H9 (cell line): Measurements from ENCODE around the gene CYP26A1. TPM values are rescaled to one million over a fixed set of nuclear protein-coding genes. Genes with fewer than 3 reads are reported as not detected.

Experiments
- DNase-seq: peaks from one replicate; pipeline ENCODE4 v3.0.0-alpha.2; 2017
- H2AFZ ChIP-seq: one replicate; pipeline ENCODE4 v1.6.1; 2013; ENCODE audit warnings: mild to moderate bottlenecking, low read length, control low read depth, moderate library complexity
- H2AK5ac ChIP-seq: 2 replicates; pipeline ENCODE4 v1.6.1; 2013; ENCODE audit warnings: low read length, control low read depth, mixed read lengths; ENCODE audit not compliant: insufficient read length
- H2BK120ac ChIP-seq: one replicate; pipeline ENCODE4 v1.6.1; 2013; ENCODE audit warnings: low read depth, mild to moderate bottlenecking, low read length, control low read depth, inconsistent platforms; ENCODE audit not compliant: poor library complexity, severe bottlenecking
- H2BK12ac ChIP-seq: 2 replicates; pipeline ENCODE4 v1.6.1; 2013; ENCODE audit warnings: low read length, control low read depth, mixed read lengths, low read depth; ENCODE audit not compliant: insufficient read length
- H2BK15ac ChIP-seq: 2 replicates; pipeline ENCODE4 v1.6.1; 2013; ENCODE audit warnings: low read depth, low read length, control low read depth
- H2BK20ac ChIP-seq: one replicate; pipeline ENCODE4 v1.6.1; 2013; ENCODE audit warnings: low read depth, mild to moderate bottlenecking, low read length, control low read depth, inconsistent platforms; ENCODE audit not compliant: poor library complexity, severe bottlenecking
- H2BK5ac ChIP-seq: 2 replicates; pipeline ENCODE4 v1.6.1; 2013; ENCODE audit warnings: low read length, control low read depth, mixed read lengths; ENCODE audit not compliant: insufficient read length
- H3K14ac ChIP-seq: 2 replicates; pipeline ENCODE4 v1.6.1; 2013; ENCODE audit warnings: low read length, control low read depth; ENCODE audit not compliant: insufficient read depth
- H3K18ac ChIP-seq: 2 replicates; pipeline ENCODE4 v1.6.1; 2013; ENCODE audit warnings: low read depth, mild to moderate bottlenecking, mixed read lengths, low read length, control low read depth; ENCODE audit not compliant: insufficient read length
- H3K23ac ChIP-seq: 2 replicates; pipeline ENCODE4 v1.6.1; 2013; ENCODE audit warnings: low read length, control low read depth, mixed read lengths, low read depth; ENCODE audit not compliant: insufficient read length
- H3K23me2 ChIP-seq: 2 replicates; pipeline ENCODE4 v1.6.1; 2013; ENCODE audit warnings: low read depth, mild to moderate bottlenecking, mixed read lengths, low read length, control low read depth; ENCODE audit not compliant: insufficient read length, poor library complexity, severe bottlenecking
- H3K27ac ChIP-seq: 2 replicates; pipeline ENCODE4 v1.5.1; 2013; ENCODE audit warnings: low read length, control low read depth, mixed read lengths, low read depth; ENCODE audit not compliant: insufficient read length
- H3K27me3 ChIP-seq: 2 replicates; pipeline ENCODE4 v1.6.1; 2013; ENCODE audit warnings: low read length, control low read depth, inconsistent platforms; ENCODE audit not compliant: insufficient read depth
- H3K4ac ChIP-seq: 2 replicates; pipeline ENCODE4 v1.6.1; 2013; ENCODE audit warnings: low read depth, mild to moderate bottlenecking, control low read depth, inconsistent platforms, low read length, moderate library complexity
- H3K4me1 ChIP-seq: 2 replicates; pipeline ENCODE4 v1.6.1; 2013; ENCODE audit warnings: low read length, control low read depth, inconsistent platforms; ENCODE audit not compliant: insufficient read depth
- H3K4me2 ChIP-seq: 2 replicates; pipeline ENCODE4 v1.6.1; 2013; ENCODE audit warnings: low read length, control low read depth, mixed read lengths; ENCODE audit not compliant: insufficient read length, insufficient read depth
- H3K56ac ChIP-seq: 2 replicates; pipeline ENCODE4 v1.6.1; 2013; ENCODE audit warnings: low read depth, mild to moderate bottlenecking, mixed read lengths, low read length, control low read depth; ENCODE audit not compliant: insufficient read length
- H3K79me1 ChIP-seq: 2 replicates; pipeline ENCODE4 v1.6.1; 2013; ENCODE audit warnings: low read depth, mild to moderate bottlenecking, moderate library complexity, low read length, control low read depth, inconsistent platforms; ENCODE audit not compliant: insufficient read depth, poor library complexity, severe bottlenecking
- H3K79me2 ChIP-seq: 2 replicates; pipeline ENCODE4 v1.6.1; 2013; ENCODE audit warnings: low read length, control low read depth, inconsistent platforms; ENCODE audit not compliant: insufficient read depth
- H3K9ac ChIP-seq: 2 replicates; pipeline ENCODE4 v1.6.1; 2013; ENCODE audit warnings: low read length, control low read depth, mixed read lengths; ENCODE audit not compliant: insufficient read length; ENCODE audit errors: extremely low read depth
- H3K9me3 ChIP-seq: one replicate; pipeline ENCODE4 v1.6.1; 2013; ENCODE audit warnings: low read depth, low read length, inconsistent platforms; ENCODE audit not compliant: control insufficient read depth
- H3T11ph ChIP-seq: one replicate; pipeline ENCODE4 v1.6.1; 2013; ENCODE audit warnings: mild to moderate bottlenecking, low read length, control low read depth, inconsistent platforms
- H4K20me1 ChIP-seq: one replicate; pipeline ENCODE4 v1.6.1; 2013; ENCODE audit not compliant: control insufficient read depth, insufficient read length, insufficient read depth
- H4K5ac ChIP-seq: 2 replicates; pipeline ENCODE4 v1.6.1; 2013; ENCODE audit warnings: low read depth, mild to moderate bottlenecking, mixed read lengths, low read length, control low read depth; ENCODE audit not compliant: insufficient read length
- H4K8ac ChIP-seq: replicated peaks from 2 replicates; pipeline ENCODE4 v1.6.1; 2013; ENCODE audit warnings: low read length, control low read depth, mixed read lengths, low read depth; ENCODE audit not compliant: insufficient read length
- H4K91ac ChIP-seq: 2 replicates; pipeline ENCODE4 v1.6.1; 2013; ENCODE audit warnings: low read depth, mild to moderate bottlenecking, moderate library complexity, mixed read lengths, low read length, control low read depth; ENCODE audit not compliant: insufficient read length
- H3K27ac Mint-ChIP-seq, 3 experiments: 2 replicates in 2 of 3; 3 replicates in 1 of 3; pipeline ENCODE4 v1.8.0; 2020 to 2021; ENCODE audit warnings: mixed read lengths in 3 of 3, mild to moderate bottlenecking in 1 of 3, moderate library complexity in 1 of 3
- H3K27me3 Mint-ChIP-seq: 2 replicates; pipeline ENCODE4 v1.8.0; 2021; ENCODE audit warnings: low read depth, mild to moderate bottlenecking, moderate library complexity, mixed read lengths
- H3K36me3 Mint-ChIP-seq, 3 experiments: 2 replicates in 2 of 3; 3 replicates in 1 of 3; pipeline ENCODE4 v1.8.0; 2020 to 2021; ENCODE audit warnings: low read depth in 3 of 3, mixed read lengths in 3 of 3; ENCODE audit not compliant: insufficient read depth in 1 of 3
- H3K4me1 Mint-ChIP-seq, 2 experiments: 2 replicates each; pipeline ENCODE4 v1.8.0; 2020; ENCODE audit warnings: mixed read lengths in 2 of 2
- H3K4me3 Mint-ChIP-seq, 2 experiments: 2 replicates in 1 of 2; 3 replicates in 1 of 2; pipeline ENCODE4 v1.8.0; 2020 to 2021; ENCODE audit warnings: mild to moderate bottlenecking in 2 of 2, mixed read lengths in 2 of 2, moderate library complexity in 1 of 2
- H3K9me3 Mint-ChIP-seq, 2 experiments: 2 replicates in 1 of 2; 3 replicates in 1 of 2; pipeline ENCODE4 v1.8.0; 2020; ENCODE audit warnings: mild to moderate bottlenecking in 2 of 2, mixed read lengths in 2 of 2, moderate library complexity in 1 of 2
- WGBS: extraction: QIAGEN DNeasy Blood & Tissue Kit; methylation state at CpG from one replicate; pipeline ENCODE4 v1.1.7; 2013; ENCODE audit warnings: missing lambda C conversion rate, low lambda C conversion rate, mixed read lengths; ENCODE audit not compliant: insufficient read length; ENCODE audit errors: extremely low coverage; 5-methylcytosine and 5-hydroxymethylcytosine counted together
- total RNA-seq: library from RNA; stranded (reverse); gene quantifications from 2 replicates; pipeline ENCODE4 v1.2.1, GENCODE V29; 2021
- TF ChIP-seq, protein P1 (sequence below): fragments of 200-600 bp; sonication (generic); conservative IDR thresholded peaks from 3 replicates; pipeline ENCODE4 v1.8.0; 2021; ENCODE audit warnings: antibody characterized with exemption, mild to moderate bottlenecking

CYP26A1 gene
- total RNA-seq, 1 experiment from 2014 or later, result 72.1 TPM

GRCh38 chr10:93060887-93061593, 12.7 kb upstream of the CYP26A1 start:
- Histone ChIP-seq H3K4me2 (peak overlapping the region; percentile 35), H3K9me3 (no peaks in the 10 kb centered on the region), H3K79me2 (no peaks in the 10 kb centered on the region), H2BK120ac (no peak overlapping the region), H2AK5ac (no peak overlapping the region), H4K20me1 (no peaks in the 10 kb centered on the region), H3K4ac (no peak overlapping the region), H3K23ac (no peak overlapping the region), H4K8ac (no peak overlapping the region), H4K5ac (no peak overlapping the region), H3K79me1 (no peaks in the 10 kb centered on the region), H2BK15ac (no peak overlapping the region), H3K56ac (no peak overlapping the region), H3T11ph (no peak overlapping the region), H4K91ac (no peak overlapping the region), H3K23me2 (no peaks in the 10 kb centered on the region), H2AFZ (no peak overlapping the region), H2BK5ac (no peak overlapping the region), H3K14ac (no peak overlapping the region; the same call in 1 of the 2 replicates), H3K27me3 (peaks cover 60% of the 10 kb centered on the region), H2BK20ac (no peak overlapping the region), H3K27ac (no peak overlapping the region), H3K4me1 (no peaks in the 10 kb centered on the region), H2BK12ac (no peak overlapping the region), H3K18ac (no peak overlapping the region), H3K9ac (no peak overlapping the region)
- H3K36me3 Mint-ChIP-seq, result peaks cover 0 to 14% (median 5%) of the 10 kb centered on the region in 3 experiments; a peak in 5 of 7 replicates
- DNase-seq, result peak; percentile 41
- TF ChIP-seq, protein P1, sequence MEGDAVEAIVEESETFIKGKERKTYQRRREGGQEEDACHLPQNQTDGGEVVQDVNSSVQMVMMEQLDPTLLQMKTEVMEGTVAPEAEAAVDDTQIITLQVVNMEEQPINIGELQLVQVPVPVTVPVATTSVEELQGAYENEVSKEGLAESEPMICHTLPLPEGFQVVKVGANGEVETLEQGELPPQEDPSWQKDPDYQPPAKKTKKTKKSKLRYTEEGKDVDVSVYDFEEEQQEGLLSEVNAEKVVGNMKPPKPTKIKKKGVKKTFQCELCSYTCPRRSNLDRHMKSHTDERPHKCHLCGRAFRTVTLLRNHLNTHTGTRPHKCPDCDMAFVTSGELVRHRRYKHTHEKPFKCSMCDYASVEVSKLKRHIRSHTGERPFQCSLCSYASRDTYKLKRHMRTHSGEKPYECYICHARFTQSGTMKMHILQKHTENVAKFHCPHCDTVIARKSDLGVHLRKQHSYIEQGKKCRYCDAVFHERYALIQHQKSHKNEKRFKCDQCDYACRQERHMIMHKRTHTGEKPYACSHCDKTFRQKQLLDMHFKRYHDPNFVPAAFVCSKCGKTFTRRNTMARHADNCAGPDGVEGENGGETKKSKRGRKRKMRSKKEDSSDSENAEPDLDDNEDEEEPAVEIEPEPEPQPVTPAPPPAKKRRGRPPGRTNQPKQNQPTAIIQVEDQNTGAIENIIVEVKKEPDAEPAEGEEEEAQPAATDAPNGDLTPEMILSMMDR, result no peak
- H3K27ac Mint-ChIP-seq, result no peak overlapping the region
- peak overlapping the region; percentile 19 to 68; a peak in 4 of 5 replicates for H3K4me3 Mint-ChIP-seq
- peaks cover 25 to 43% of the 10 kb centered on the region in 2 experiments for H3K4me1 Mint-ChIP-seq
- H3K27me3 Mint-ChIP-seq, result peaks cover 70% of the 10 kb centered on the region
- H3K9me3 Mint-ChIP-seq, result peaks cover 3 to 8% of the 10 kb centered on the region in 2 experiments; a peak in 3 of 5 replicates
- no CpG with 5 or more reads among the region's 45 CpGs for WGBS
